HG02798 (cell line): Measurements from ENCODE around the gene POPDC3.
"Not testable (repeated sequence)": the region's sequence is repeated elsewhere in the genome, so short reads cannot be mapped to it uniquely, and the experiment has no call there.

Experiments used
- ATAC-seq: cut with Tn5 transposase; IDR thresholded peaks from one replicate; pipeline ENCODE4 v1.9.1; 2021; ENCODE audit warnings: mild to moderate bottlenecking; ENCODE audit not compliant: unreplicated experiment, poor library complexity

POPDC3 gene

GRCh38 chr6:105199711-105200110 is 19.9 kb upstream of the POPDC3 start:
- no peak for ATAC-seq

GRCh38 chr6:105196076-105196475 is 16.3 kb upstream of the POPDC3 start:
- no peak for ATAC-seq

- no peak for ATAC-seq
Observed at GRCh38 chr6:105194591-105194990, 14.8 kb upstream of the POPDC3 start.

- ATAC-seq: no peak
Observed at GRCh38 chr6:105194106-105194505, 14.3 kb upstream of the POPDC3 start.

GRCh38 chr6:105193647-105194046 is 13.8 kb upstream of the POPDC3 start:
- no peak for ATAC-seq

- no peak for ATAC-seq
Observed at GRCh38 chr6:105192707-105193465, 13.1 kb upstream of the POPDC3 start.

- no peak for ATAC-seq
Observed at GRCh38 chr6:105191351-105191750, 11.5 kb upstream of the POPDC3 start.

- no peak for ATAC-seq
Observed at GRCh38 chr6:105189026-105189820, 9.4 kb upstream of the POPDC3 start.

GRCh38 chr6:105188251-105188650 is 8.4 kb upstream of the POPDC3 start:
- ATAC-seq: no peak

- ATAC-seq: no peak
Observed at GRCh38 chr6:105186576-105186975, 6.8 kb upstream of the POPDC3 start.

GRCh38 chr6:105184921-105185320 is 5.1 kb upstream of the POPDC3 start:
- no peak for ATAC-seq

- no peak for ATAC-seq
Observed at GRCh38 chr6:105181981-105182515, 2.2 kb upstream of the POPDC3 start.

GRCh38 chr6:105178636-105179035 is 1.2 kb downstream of the POPDC3 start:
- ATAC-seq: no peak

GRCh38 chr6:105178110-105178509 is 1.7 kb downstream of the POPDC3 start:
- ATAC-seq: no peak

- no peak for ATAC-seq
Observed at GRCh38 chr6:105177556-105177955, 2.3 kb downstream of the POPDC3 start.

GRCh38 chr6:105174512-105174911 is 5.3 kb downstream of the POPDC3 start:
- no peak for ATAC-seq

GRCh38 chr6:105172515-105172914 is 7.3 kb downstream of the POPDC3 start:
- ATAC-seq: not testable (repeated sequence)

GRCh38 chr6:105170059-105170458 is 9.8 kb downstream of the POPDC3 start:
- ATAC-seq: no peak

- ATAC-seq: no peak
Observed at GRCh38 chr6:105167914-105168313, 11.9 kb downstream of the POPDC3 start.

GRCh38 chr6:105164418-105164817 is 15.4 kb downstream of the POPDC3 start:
- ATAC-seq: no peak

GRCh38 chr6:105163183-105163582 is 16.6 kb downstream of the POPDC3 start:
- no peak for ATAC-seq
